GM12878 (cell line): ENCODE data around the gene TIMM9. TPM values are rescaled to one million over a fixed set of nuclear protein-coding genes. Genes with fewer than 3 reads are reported as not detected.

Source experiments
- ATAC-seq: fragments of 200-7000 bp; cut with Tn5 transposase; 3 replicates; pipeline ENCODE4 v1.9.1; 2020; ENCODE audit warnings: mild to moderate bottlenecking, moderate library complexity
- BruUV-seq: library from RNA; stranded (reverse); fragments of 400-500 nt; replicated peaks from 2 replicates; lab custom pipeline; 2021; lab: Mats Ljungman, UMichigan
- CTCF ChIA-PET: fragments of 300-600 bp; sonication (Branson Sonifier 250); formaldehyde crosslinking; extraction: SDS; loops from one replicate; lab custom pipeline; 2021; ENCODE audit warnings: inconsistent platforms; lab: Yijun Ruan, JAX
- POLR2A ChIA-PET: fragments of 350-600 bp; formaldehyde crosslinking; extraction: SDS; loops from one replicate; lab custom pipeline; 2021; ENCODE audit warnings: inconsistent platforms; lab: Charles Lee
- RAD21 ChIA-PET: fragments of 300-600 bp; sonication (Branson Sonifier 250); formaldehyde crosslinking; loops from one replicate; lab custom pipeline; 2023; ENCODE audit warnings: antibody characterized with exemption; ENCODE audit not compliant: unreplicated experiment; lab: Charles Lee
- SMC1A ChIA-PET: fragments of 300-600 bp; sonication (Branson Sonifier 250); formaldehyde crosslinking; loops from one replicate; lab custom pipeline; 2023; ENCODE audit not compliant: unreplicated experiment, uncharacterized antibody; lab: Charles Lee
- DNase-seq: peaks from one replicate; pipeline ENCODE4 v3.0.0-alpha.2; 2011; ENCODE audit warnings: low read depth, low spot score
- FAIRE-seq: peaks from 3 replicates; lab custom pipeline; 2011; peaks lifted over from hg19 to GRCh38; lab: Jason Lieb, UNC
- H2AFZ ChIP-seq: 2 replicates; pipeline ENCODE4 v1.6.0; 2011; ENCODE audit warnings: low read depth, low read length, control low read depth; ENCODE audit not compliant: control insufficient read depth
- H3K27ac ChIP-seq: 2 replicates; pipeline ENCODE4 v1.5.1; 2011; ENCODE audit warnings: control low read depth; ENCODE audit not compliant: control insufficient read depth, insufficient read depth
- H3K27me3 ChIP-seq, 2 experiments: replicated peaks in 1 of 2; 2 replicates each; pipeline versions ENCODE4 v1.6.0 to v1.6.1; 2011; ENCODE audit warnings: low read length in 1 of 2; ENCODE audit not compliant: control insufficient read depth in 2 of 2, insufficient read depth in 2 of 2
- H3K36me3 ChIP-seq, 2 experiments: 2 replicates each; pipeline ENCODE4 v1.5.1; 2011; ENCODE audit warnings: low read length in 1 of 2; ENCODE audit not compliant: control insufficient read depth in 2 of 2, insufficient read depth in 2 of 2
- H3K4me1 ChIP-seq: 2 replicates; pipeline ENCODE4 v1.6.1; 2011; ENCODE audit warnings: mild to moderate bottlenecking, low read length, moderate library complexity, mixed read lengths; ENCODE audit not compliant: control insufficient read depth, insufficient read depth
- H3K4me2 ChIP-seq: 2 replicates; pipeline ENCODE4 v1.6.0; 2011; ENCODE audit warnings: control low read depth; ENCODE audit not compliant: control insufficient read depth, insufficient read depth
- H3K4me3 ChIP-seq: fragments of 200-600 bp; sonication (generic); 2 replicates; pipeline ENCODE4 v1.5.1; 2016
- H3K79me2 ChIP-seq: 2 replicates; pipeline ENCODE4 v1.6.0; 2011; ENCODE audit warnings: low read length; ENCODE audit not compliant: control insufficient read depth, insufficient read depth
- H3K9ac ChIP-seq: 2 replicates; pipeline ENCODE4 v1.8.0; 2011; ENCODE audit warnings: low read length, control low read depth, mixed read lengths; ENCODE audit not compliant: control insufficient read depth, insufficient read depth
- H3K9me3 ChIP-seq: replicated peaks from 3 replicates; pipeline ENCODE4 v1.5.1; 2011; ENCODE audit warnings: mild to moderate bottlenecking, low read length; ENCODE audit not compliant: control insufficient read depth, insufficient read depth
- H4K20me1 ChIP-seq: 2 replicates; pipeline ENCODE4 v1.6.0; 2011; ENCODE audit not compliant: control insufficient read depth, insufficient read depth
- CBX5 ChIP-seq: sonication (generic); IDR thresholded peaks from 2 replicates; pipeline ENCODE4 v1.6.1; 2016; ENCODE audit warnings: low read depth, moderate library complexity, mild to moderate bottlenecking, inconsistent platforms
- DPF2 ChIP-seq: fragments of 450-650 bp; IDR thresholded peaks from 2 replicates; pipeline ENCODE4 v1.6.1; 2017; ENCODE audit warnings: mild to moderate bottlenecking
- ETV6 ChIP-seq, 2 experiments: fragments of 450-650 bp in 1 of 2; IDR thresholded peaks in 1 of 2; conservative IDR thresholded peaks in 1 of 2; 2 replicates each; pipeline ENCODE4 v1.6.1; 2014; ENCODE audit warnings: antibody characterized with exemption in 1 of 2, borderline replicate concordance in 1 of 2, low read depth in 1 of 2, mild to moderate bottlenecking in 1 of 2, moderate library complexity in 1 of 2
- FOS ChIP-seq: IDR thresholded peaks from 3 replicates; pipeline ENCODE4 v1.6.1; 2011; ENCODE audit warnings: borderline replicate concordance; ENCODE audit not compliant: insufficient read length; ENCODE audit errors: extremely low read depth
- JUND ChIP-seq: IDR thresholded peaks from 2 replicates; pipeline ENCODE4 v1.6.1; 2012; ENCODE audit warnings: low read depth, mild to moderate bottlenecking, low read length, improper control_type of control experiment, moderate library complexity
- PBX3 ChIP-seq: IDR thresholded peaks from 2 replicates; pipeline ENCODE4 v1.6.1; 2011; ENCODE audit warnings: mild to moderate bottlenecking, low read depth, low read length, moderate library complexity; ENCODE audit not compliant: insufficient replicate concordance
- SUPT20H ChIP-seq: IDR thresholded peaks from 2 replicates; pipeline ENCODE4 v1.6.1; 2011; ENCODE audit warnings: low read depth, mild to moderate bottlenecking, low read length, moderate library complexity, borderline replicate concordance; ENCODE audit not compliant: control insufficient read depth
- WGBS: methylation state at CpG from one replicate; pipeline ENCODE4 v1.1.6; 2016; ENCODE audit warnings: low lambda C conversion rate; ENCODE audit not compliant: insufficient replicate concordance, insufficient coverage; ENCODE audit errors: missing lambda C conversion rate; 5-methylcytosine and 5-hydroxymethylcytosine counted together
- in situ Hi-C: fragments of 300-500 bp; cut with MboI; formaldehyde crosslinking; loops from 9 replicates; pipeline ENCODE4 v1.14.3; 2018; ENCODE audit warnings: mixed read lengths
- intact Hi-C: fragments of 100-400 bp; cut with micrococcal nuclease; formaldehyde crosslinking; loops from one replicate; pipeline ENCODE4 v1.14.2; 2022; ENCODE audit not compliant: unreplicated experiment
- polyA plus RNA-seq, 11 experiments: library from polyadenylated mRNA; depleted of rRNA in 4 of 11; unstranded in 6 of 11; stranded (reverse) in 5 of 11; fragments of >200 nt; fragmentation: Nextera tagmentation in 4 of 11; fragmentation: Illumina TruSeq in 1 of 11; extraction: Ambion mirVana in 4 of 11; extraction: Trizol in 1 of 11; gene quantifications; 1 replicate in 1 of 11; 2 replicates in 10 of 11; pipeline versions ENCODE4 v1.2.1 to v1.2.3, GENCODE V29; 2011 to 2016; ENCODE audit warnings: inconsistent platforms in 2 of 11, missing spikeins in 2 of 11, low read depth in 1 of 11
- total RNA-seq, 4 experiments: library from RNA; depleted of rRNA in 3 of 4; stranded (reverse); fragments of >200 nt in 3 of 4; fragmentation: Illumina TruSeq in 1 of 4; extraction: Trizol in 1 of 4; gene quantifications; 2 replicates each; pipeline versions ENCODE4 v1.2.1 to v1.2.3, GENCODE V29; 2013 to 2021
- TF ChIP-seq, protein P1 (sequence below): fragments of 450-650 bp; conservative IDR thresholded peaks from 2 replicates; pipeline ENCODE4 v1.6.1; 2017; ENCODE audit warnings: mild to moderate bottlenecking, moderate library complexity
- TF ChIP-seq, protein P2 (sequence below): fragments of 450-650 bp; IDR thresholded peaks from 2 replicates; pipeline ENCODE4 v1.6.1; 2016; ENCODE audit warnings: mild to moderate bottlenecking
- TF ChIP-seq, protein P3 (sequence below): fragments of 450-650 bp; IDR thresholded peaks from 2 replicates; pipeline ENCODE4 v1.6.1; 2018; ENCODE audit warnings: mild to moderate bottlenecking, low read depth, moderate library complexity; ENCODE audit not compliant: partially characterized antibody
- TF ChIP-seq, protein P4 (sequence below): IDR thresholded peaks from 2 replicates; pipeline ENCODE4 v1.6.1; 2012; ENCODE audit warnings: low read depth, low read length, improper control_type of control experiment

TIMM9 gene
- total and polyA plus RNA-seq, 10 of the 15 experiments (the other 5 are each of a cell fraction or from before 2014, with no cell fraction given), result 36.6 to 116 (median 62.0) TPM

DNA sequence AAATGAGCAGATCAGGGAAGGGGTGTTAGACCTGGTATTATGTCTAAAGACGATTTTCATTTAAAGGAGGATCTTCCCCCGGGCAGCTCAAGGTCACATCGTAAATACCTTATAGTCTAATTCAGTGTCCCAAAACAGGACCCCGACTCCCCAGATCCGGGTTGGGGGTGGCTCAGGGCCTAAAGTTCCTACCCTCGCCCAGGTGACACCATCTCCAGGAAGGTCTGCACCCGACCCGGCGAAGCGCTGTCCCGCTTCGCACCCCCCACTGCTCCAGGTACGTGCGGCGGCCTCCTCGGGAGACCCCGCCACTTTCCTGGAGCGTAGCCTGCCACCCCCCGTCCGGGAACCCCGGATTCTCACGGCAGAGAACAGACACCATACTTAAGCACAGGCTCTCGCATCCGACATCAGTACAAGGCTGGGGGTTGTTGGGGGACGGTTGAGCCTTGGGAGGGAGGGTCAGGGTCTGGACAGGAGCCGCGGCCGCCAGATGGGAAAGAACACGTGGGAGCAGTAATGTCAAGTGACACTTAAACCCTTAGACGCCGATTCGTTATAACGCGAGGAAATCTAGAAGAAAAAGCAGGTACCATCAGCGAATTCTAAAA, 556 bp downstream of the TIMM9 start:
- WGBS, result 1% methylated on average over 35 of the region's 35 CpGs
- H2AFZ ChIP-seq, result peak overlapping the region; percentile 98
- DNase-seq (no peak), FAIRE-seq (no peak), ATAC-seq (peak; percentile 79)
- peak overlapping the region; percentile 97 for H3K9ac ChIP-seq
- RAD21 ChIA-PET, result interaction anchor here (2.0 kb wide), 1 partner anchor 128 kb away, joined by 14 read pairs; the partner anchor contains the start of gene ARID4A
- peaks cover 0 to 16% of the 10 kb centered on the region in 2 experiments; a peak in 2 of 4 replicates for H3K36me3 ChIP-seq
- H3K4me2 ChIP-seq, result peak overlapping the region; percentile 75
- TSS peak; percentile 88 for BruUV-seq
- CTCF ChIA-PET, result interaction anchor here (0.6 kb wide), 1 partner anchor 238 kb away, joined by 3 read pairs; no protein-coding TSS in a partner anchor
- POLR2A ChIA-PET, result interaction anchor here (0.5 to 3.0 kb wide), 2 partner anchors 128 to 221 kb away, joined by 3 to 15 read pairs; partner anchors contain the start of gene ARID4A
- intact Hi-C loops, result loop anchor here (2.0 kb wide), 1 partner anchor 130 kb away; no protein-coding TSS in a partner anchor
- H4K20me1 ChIP-seq, result no peaks in the 10 kb centered on the region
- peak overlapping the region; percentile 97 for H3K4me3 ChIP-seq
- peak overlapping the region; percentile 99 for H3K27ac ChIP-seq
- H3K79me2 ChIP-seq, result peaks cover 44% of the 10 kb centered on the region
- H3K9me3 ChIP-seq, result no peaks in the 10 kb centered on the region
- SMC1A ChIA-PET, result interaction anchor here (0.7 to 2.5 kb wide), 2 partner anchors 128 to 1419 kb away, joined by 3 to 11 read pairs; partner anchors contain the start of gene ARID4A
- in situ Hi-C loops, result no loop called here
- no peaks in the 10 kb centered on the region for H3K27me3 ChIP-seq
- no peaks in the 10 kb centered on the region for H3K4me1 ChIP-seq
- TF ChIP-seq, protein P1, sequence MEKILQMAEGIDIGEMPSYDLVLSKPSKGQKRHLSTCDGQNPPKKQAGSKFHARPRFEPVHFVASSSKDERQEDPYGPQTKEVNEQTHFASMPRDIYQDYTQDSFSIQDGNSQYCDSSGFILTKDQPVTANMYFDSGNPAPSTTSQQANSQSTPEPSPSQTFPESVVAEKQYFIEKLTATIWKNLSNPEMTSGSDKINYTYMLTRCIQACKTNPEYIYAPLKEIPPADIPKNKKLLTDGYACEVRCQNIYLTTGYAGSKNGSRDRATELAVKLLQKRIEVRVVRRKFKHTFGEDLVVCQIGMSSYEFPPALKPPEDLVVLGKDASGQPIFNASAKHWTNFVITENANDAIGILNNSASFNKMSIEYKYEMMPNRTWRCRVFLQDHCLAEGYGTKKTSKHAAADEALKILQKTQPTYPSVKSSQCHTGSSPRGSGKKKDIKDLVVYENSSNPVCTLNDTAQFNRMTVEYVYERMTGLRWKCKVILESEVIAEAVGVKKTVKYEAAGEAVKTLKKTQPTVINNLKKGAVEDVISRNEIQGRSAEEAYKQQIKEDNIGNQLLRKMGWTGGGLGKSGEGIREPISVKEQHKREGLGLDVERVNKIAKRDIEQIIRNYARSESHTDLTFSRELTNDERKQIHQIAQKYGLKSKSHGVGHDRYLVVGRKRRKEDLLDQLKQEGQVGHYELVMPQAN, result peak; percentile 80
- TF ChIP-seq SUPT20H (no peak), CBX5 (no peak), ETV6 (conservative IDR thresholded peaks at IDR 0.05 in 1 of 2, IDR thresholded peaks at IDR 0.05 in 1 of 2; ENCODE audit: borderline replicate concordance in 1 of 2, low read depth in 1 of 2) (no peak), JUND (no peak), DPF2 (no peak), FOS (no peak), PBX3 (no peak)
- TF ChIP-seq, protein P2, sequence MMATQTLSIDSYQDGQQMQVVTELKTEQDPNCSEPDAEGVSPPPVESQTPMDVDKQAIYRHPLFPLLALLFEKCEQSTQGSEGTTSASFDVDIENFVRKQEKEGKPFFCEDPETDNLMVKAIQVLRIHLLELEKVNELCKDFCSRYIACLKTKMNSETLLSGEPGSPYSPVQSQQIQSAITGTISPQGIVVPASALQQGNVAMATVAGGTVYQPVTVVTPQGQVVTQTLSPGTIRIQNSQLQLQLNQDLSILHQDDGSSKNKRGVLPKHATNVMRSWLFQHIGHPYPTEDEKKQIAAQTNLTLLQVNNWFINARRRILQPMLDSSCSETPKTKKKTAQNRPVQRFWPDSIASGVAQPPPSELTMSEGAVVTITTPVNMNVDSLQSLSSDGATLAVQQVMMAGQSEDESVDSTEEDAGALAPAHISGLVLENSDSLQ, result no peak; the same call in 1 of the 2 replicates
- TF ChIP-seq, protein P3, sequence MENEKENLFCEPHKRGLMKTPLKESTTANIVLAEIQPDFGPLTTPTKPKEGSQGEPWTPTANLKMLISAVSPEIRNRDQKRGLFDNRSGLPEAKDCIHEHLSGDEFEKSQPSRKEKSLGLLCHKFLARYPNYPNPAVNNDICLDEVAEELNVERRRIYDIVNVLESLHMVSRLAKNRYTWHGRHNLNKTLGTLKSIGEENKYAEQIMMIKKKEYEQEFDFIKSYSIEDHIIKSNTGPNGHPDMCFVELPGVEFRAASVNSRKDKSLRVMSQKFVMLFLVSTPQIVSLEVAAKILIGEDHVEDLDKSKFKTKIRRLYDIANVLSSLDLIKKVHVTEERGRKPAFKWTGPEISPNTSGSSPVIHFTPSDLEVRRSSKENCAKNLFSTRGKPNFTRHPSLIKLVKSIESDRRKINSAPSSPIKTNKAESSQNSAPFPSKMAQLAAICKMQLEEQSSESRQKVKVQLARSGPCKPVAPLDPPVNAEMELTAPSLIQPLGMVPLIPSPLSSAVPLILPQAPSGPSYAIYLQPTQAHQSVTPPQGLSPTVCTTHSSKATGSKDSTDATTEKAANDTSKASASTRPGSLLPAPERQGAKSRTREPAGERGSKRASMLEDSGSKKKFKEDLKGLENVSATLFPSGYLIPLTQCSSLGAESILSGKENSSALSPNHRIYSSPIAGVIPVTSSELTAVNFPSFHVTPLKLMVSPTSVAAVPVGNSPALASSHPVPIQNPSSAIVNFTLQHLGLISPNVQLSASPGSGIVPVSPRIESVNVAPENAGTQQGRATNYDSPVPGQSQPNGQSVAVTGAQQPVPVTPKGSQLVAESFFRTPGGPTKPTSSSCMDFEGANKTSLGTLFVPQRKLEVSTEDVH, result no peak
- TF ChIP-seq, protein P4, sequence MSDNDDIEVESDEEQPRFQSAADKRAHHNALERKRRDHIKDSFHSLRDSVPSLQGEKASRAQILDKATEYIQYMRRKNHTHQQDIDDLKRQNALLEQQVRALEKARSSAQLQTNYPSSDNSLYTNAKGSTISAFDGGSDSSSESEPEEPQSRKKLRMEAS, result peak; percentile 85
